ENCODE measurements around the gene HES6. TPM values are rescaled to one million over a fixed set of nuclear protein-coding genes. Genes with fewer than 3 reads are reported as not detected.

The HES6 gene
- total and polyA plus RNA-seq, 2 experiments from 2014 or later, result 38.8 to 76.3 TPM

DNA sequence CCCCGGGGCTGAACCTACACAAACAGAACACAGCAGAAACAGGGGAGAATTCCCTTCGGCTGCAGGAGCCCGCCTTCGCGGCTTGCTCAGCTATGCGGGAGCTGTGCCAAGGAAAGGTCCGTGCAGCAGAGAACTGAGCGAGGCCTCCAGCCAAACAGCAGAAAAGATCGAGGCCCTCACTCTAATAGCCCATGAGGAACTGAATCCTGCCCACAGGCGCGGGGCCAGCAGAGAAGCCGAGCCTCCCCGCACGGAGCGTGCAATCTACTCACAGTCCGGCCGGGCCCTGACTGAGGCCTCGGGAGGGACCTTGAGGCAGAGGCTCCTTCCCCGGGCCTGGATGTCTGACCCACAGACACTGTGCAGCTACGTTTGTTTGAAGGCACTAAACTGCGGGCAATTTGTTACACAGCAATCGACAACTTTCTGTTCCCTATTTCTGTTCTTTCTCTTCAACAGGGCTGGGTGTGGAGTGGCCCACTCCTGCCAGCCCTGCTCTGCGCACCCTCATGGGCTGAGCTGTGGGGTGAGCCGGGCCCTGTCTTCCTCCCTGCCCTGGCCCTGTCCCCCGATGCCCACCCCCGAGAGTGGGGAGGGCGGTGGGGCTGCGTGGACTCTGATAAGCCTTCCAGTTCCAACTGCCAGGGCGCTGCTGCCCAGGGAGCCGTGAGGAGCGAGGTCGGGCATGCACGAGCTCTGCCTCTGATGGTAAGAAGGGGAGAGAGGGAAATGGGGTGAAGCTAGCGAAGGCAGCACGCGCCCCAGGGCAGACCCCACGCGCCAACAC lies 13.7 kb downstream of the HES6 start (continued):
- no peak for TF ChIP-seq EZH2 (IDR thresholded peaks at IDR 0.05; ENCODE audit: low read depth, unreplicated experiment)
- TF ChIP-seq, protein P1, sequence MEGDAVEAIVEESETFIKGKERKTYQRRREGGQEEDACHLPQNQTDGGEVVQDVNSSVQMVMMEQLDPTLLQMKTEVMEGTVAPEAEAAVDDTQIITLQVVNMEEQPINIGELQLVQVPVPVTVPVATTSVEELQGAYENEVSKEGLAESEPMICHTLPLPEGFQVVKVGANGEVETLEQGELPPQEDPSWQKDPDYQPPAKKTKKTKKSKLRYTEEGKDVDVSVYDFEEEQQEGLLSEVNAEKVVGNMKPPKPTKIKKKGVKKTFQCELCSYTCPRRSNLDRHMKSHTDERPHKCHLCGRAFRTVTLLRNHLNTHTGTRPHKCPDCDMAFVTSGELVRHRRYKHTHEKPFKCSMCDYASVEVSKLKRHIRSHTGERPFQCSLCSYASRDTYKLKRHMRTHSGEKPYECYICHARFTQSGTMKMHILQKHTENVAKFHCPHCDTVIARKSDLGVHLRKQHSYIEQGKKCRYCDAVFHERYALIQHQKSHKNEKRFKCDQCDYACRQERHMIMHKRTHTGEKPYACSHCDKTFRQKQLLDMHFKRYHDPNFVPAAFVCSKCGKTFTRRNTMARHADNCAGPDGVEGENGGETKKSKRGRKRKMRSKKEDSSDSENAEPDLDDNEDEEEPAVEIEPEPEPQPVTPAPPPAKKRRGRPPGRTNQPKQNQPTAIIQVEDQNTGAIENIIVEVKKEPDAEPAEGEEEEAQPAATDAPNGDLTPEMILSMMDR (conservative IDR thresholded peaks at IDR 0.05; ENCODE audit: low read depth in 2 of 2), result no peak
- TF ChIP-seq, protein P2, sequence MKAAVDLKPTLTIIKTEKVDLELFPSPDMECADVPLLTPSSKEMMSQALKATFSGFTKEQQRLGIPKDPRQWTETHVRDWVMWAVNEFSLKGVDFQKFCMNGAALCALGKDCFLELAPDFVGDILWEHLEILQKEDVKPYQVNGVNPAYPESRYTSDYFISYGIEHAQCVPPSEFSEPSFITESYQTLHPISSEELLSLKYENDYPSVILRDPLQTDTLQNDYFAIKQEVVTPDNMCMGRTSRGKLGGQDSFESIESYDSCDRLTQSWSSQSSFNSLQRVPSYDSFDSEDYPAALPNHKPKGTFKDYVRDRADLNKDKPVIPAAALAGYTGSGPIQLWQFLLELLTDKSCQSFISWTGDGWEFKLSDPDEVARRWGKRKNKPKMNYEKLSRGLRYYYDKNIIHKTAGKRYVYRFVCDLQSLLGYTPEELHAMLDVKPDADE (IDR thresholded peaks at IDR 0.05), result no peak
- no peak for TF ChIP-seq EZH2phosphoT487 (IDR thresholded peaks at IDR 0.05; ENCODE audit: unreplicated experiment)
- TF ChIP-seq JUNB (IDR thresholded peaks at IDR 0.05; ENCODE audit: unreplicated experiment), result no peak
- TF ChIP-seq ZNF331 (CRISPR knock-in tag; IDR thresholded peaks at IDR 0.05; ENCODE audit: low read depth), result no peak

DNA sequence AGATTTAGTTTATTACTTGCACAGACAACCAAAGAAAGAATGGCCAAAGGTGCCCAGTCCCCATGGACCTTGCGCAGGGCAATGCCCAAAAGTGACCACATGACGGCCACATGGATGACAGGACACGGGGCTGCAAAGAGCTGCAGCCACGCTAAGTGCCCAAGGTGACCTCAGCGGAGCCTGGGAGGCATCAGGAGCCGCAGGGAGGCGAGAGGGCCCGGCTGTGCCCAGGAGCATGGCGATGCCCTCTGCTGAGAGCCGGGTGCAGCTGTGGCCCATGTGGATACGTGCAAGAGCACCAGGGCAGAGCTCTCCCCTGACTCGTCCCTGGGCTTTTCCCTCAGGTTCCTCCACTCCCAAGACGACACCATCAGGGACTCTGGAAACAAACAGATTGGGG lies 14.7 kb downstream of the HES6 start:
- H3K9me3 Mint-ChIP-seq, result no peaks in the 10 kb centered on the region
- no peak overlapping the region for H3K27ac Mint-ChIP-seq
- TF ChIP-seq, protein P3, sequence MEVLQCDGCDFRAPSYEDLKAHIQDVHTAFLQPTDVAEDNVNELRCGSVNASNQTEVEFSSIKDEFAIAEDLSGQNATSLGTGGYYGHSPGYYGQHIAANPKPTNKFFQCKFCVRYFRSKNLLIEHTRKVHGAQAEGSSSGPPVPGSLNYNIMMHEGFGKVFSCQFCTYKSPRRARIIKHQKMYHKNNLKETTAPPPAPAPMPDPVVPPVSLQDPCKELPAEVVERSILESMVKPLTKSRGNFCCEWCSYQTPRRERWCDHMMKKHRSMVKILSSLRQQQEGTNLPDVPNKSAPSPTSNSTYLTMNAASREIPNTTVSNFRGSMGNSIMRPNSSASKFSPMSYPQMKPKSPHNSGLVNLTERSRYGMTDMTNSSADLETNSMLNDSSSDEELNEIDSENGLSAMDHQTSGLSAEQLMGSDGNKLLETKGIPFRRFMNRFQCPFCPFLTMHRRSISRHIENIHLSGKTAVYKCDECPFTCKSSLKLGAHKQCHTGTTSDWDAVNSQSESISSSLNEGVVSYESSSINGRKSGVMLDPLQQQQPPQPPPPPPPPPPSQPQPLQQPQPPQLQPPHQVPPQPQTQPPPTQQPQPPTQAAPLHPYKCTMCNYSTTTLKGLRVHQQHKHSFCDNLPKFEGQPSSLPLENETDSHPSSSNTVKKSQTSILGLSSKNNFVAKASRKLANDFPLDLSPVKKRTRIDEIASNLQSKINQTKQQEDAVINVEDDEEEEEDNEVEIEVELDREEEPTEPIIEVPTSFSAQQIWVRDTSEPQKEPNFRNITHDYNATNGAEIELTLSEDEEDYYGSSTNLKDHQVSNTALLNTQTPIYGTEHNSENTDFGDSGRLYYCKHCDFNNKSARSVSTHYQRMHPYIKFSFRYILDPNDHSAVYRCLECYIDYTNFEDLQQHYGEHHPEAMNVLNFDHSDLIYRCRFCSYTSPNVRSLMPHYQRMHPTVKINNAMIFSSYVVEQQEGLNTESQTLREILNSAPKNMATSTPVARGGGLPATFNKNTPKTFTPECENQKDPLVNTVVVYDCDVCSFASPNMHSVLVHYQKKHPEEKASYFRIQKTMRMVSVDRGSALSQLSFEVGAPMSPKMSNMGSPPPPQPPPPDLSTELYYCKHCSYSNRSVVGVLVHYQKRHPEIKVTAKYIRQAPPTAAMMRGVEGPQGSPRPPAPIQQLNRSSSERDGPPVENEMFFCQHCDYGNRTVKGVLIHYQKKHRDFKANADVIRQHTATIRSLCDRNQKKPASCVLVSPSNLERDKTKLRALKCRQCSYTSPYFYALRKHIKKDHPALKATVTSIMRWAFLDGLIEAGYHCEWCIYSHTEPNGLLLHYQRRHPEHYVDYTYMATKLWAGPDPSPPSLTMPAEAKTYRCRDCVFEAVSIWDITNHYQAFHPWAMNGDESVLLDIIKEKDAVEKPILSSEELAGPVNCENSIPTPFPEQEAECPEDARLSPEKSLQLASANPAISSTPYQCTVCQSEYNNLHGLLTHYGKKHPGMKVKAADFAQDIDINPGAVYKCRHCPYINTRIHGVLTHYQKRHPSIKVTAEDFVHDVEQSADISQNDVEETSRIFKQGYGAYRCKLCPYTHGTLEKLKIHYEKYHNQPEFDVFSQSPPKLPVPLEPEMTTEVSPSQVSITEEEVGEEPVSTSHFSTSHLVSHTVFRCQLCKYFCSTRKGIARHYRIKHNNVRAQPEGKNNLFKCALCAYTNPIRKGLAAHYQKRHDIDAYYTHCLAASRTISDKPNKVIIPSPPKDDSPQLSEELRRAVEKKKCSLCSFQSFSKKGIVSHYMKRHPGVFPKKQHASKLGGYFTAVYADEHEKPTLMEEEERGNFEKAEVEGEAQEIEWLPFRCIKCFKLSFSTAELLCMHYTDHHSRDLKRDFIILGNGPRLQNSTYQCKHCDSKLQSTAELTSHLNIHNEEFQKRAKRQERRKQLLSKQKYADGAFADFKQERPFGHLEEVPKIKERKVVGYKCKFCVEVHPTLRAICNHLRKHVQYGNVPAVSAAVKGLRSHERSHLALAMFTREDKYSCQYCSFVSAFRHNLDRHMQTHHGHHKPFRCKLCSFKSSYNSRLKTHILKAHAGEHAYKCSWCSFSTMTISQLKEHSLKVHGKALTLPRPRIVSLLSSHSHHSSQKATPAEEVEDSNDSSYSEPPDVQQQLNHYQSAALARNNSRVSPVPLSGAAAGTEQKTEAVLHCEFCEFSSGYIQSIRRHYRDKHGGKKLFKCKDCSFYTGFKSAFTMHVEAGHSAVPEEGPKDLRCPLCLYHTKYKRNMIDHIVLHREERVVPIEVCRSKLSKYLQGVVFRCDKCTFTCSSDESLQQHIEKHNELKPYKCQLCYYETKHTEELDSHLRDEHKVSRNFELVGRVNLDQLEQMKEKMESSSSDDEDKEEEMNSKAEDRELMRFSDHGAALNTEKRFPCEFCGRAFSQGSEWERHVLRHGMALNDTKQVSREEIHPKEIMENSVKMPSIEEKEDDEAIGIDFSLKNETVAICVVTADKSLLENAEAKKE (CRISPR knock-in tag; IDR thresholded peaks at IDR 0.05), result no peak
- TF ChIP-seq ZNF331 (CRISPR knock-in tag; IDR thresholded peaks at IDR 0.05; ENCODE audit: low read depth) (no peak), NANOG (IDR thresholded peaks at IDR 0.05; ENCODE audit: borderline replicate concordance) (no peak), CREB1 (CRISPR knock-in tag; IDR thresholded peaks at IDR 0.05; ENCODE audit: low read depth) (no peak), JUNB (IDR thresholded peaks at IDR 0.05; ENCODE audit: unreplicated experiment) (no peak), POLR2AphosphoS5 (IDR thresholded peaks at IDR 0.05; ENCODE audit: low read depth) (no peak), ZNF114 (CRISPR knock-in tag; IDR thresholded peaks at IDR 0.05) (no peak), EZH2phosphoT487 (IDR thresholded peaks at IDR 0.05; ENCODE audit: unreplicated experiment) (no peak)
- TF ChIP-seq, protein P1 (conservative IDR thresholded peaks at IDR 0.05; ENCODE audit: low read depth in 2 of 2), result no peak

More for the DNA sequence above, 14.7 kb downstream of the HES6 start:
- Histone ChIP-seq H3K9me2 (ENCODE audit: insufficient read depth) (no peaks in the 10 kb centered on the region), H3K4me1 (ENCODE audit: insufficient read depth) (0 out of 2 replicates have a peak, but pooled peaks cover 4% of the 10 kb centered on the region), H3K27ac (ENCODE audit: low read depth) (no peak overlapping the region), H3K79me2 (replicated peaks; ENCODE audit: insufficient read depth) (no peaks in the 10 kb centered on the region), H3F3A (replicated peaks; ENCODE audit: low read depth) (no peaks in the 10 kb centered on the region), H3K4me2 (no peak overlapping the region), H3K36me3 (ENCODE audit: insufficient read depth) (no peaks in the 10 kb centered on the region), H2AFZ (no peak overlapping the region), H4K20me1 (replicated peaks; ENCODE audit: insufficient read depth) (no peaks in the 10 kb centered on the region), H3K4me3 (no peak overlapping the region), H3K27me3 (ENCODE audit: insufficient read depth) (peaks cover 15% of the 10 kb centered on the region)
- H3K4me1 Mint-ChIP-seq, result peaks cover 8% of the 10 kb centered on the region
- no peaks in the 10 kb centered on the region; the same call in 2 of the 3 replicates for H3K36me3 Mint-ChIP-seq (ENCODE audit: low read depth)
- H3K4me3 Mint-ChIP-seq, result no peak overlapping the region
- no peak for ATAC-seq
- DNase-seq (ENCODE audit: low spot score), result no peak
- peaks cover 13% of the 10 kb centered on the region for H3K27me3 Mint-ChIP-seq (ENCODE audit: insufficient read depth, low read depth, poor library complexity)

Measured in GM23338 (cell line).